Measurements from ENCODE around the gene PRKN. TPM values are rescaled to one million over a fixed set of nuclear protein-coding genes. Genes with fewer than 3 reads are reported as not detected.
A peak's percentile ranks its signal among the peaks of the same experiment; 100 is the strongest.

PRKN gene
- total and polyA plus RNA-seq, 2 experiments from 2014 or later, result 0.10 to 0.84 TPM

DNA sequence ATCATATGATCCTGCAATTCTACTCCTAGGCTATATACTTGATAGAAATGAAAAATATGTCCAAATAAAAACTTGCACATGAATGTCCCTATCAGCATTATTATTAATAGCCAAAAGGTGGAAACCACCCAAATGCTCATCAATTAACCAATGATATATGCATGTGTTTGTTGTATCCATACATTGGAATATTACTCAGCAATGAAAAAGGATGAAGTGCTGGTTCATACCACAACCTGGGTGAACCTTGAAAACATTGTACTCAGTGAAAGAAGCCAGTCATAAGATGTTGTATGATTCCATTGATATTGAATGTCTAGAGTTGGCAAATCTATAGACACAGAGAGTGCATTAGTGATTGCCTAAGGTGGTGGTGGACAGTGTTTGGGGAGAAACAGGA is 267.6 kb downstream of the PRKN start (continued):
- TF ChIP-seq, protein P1, sequence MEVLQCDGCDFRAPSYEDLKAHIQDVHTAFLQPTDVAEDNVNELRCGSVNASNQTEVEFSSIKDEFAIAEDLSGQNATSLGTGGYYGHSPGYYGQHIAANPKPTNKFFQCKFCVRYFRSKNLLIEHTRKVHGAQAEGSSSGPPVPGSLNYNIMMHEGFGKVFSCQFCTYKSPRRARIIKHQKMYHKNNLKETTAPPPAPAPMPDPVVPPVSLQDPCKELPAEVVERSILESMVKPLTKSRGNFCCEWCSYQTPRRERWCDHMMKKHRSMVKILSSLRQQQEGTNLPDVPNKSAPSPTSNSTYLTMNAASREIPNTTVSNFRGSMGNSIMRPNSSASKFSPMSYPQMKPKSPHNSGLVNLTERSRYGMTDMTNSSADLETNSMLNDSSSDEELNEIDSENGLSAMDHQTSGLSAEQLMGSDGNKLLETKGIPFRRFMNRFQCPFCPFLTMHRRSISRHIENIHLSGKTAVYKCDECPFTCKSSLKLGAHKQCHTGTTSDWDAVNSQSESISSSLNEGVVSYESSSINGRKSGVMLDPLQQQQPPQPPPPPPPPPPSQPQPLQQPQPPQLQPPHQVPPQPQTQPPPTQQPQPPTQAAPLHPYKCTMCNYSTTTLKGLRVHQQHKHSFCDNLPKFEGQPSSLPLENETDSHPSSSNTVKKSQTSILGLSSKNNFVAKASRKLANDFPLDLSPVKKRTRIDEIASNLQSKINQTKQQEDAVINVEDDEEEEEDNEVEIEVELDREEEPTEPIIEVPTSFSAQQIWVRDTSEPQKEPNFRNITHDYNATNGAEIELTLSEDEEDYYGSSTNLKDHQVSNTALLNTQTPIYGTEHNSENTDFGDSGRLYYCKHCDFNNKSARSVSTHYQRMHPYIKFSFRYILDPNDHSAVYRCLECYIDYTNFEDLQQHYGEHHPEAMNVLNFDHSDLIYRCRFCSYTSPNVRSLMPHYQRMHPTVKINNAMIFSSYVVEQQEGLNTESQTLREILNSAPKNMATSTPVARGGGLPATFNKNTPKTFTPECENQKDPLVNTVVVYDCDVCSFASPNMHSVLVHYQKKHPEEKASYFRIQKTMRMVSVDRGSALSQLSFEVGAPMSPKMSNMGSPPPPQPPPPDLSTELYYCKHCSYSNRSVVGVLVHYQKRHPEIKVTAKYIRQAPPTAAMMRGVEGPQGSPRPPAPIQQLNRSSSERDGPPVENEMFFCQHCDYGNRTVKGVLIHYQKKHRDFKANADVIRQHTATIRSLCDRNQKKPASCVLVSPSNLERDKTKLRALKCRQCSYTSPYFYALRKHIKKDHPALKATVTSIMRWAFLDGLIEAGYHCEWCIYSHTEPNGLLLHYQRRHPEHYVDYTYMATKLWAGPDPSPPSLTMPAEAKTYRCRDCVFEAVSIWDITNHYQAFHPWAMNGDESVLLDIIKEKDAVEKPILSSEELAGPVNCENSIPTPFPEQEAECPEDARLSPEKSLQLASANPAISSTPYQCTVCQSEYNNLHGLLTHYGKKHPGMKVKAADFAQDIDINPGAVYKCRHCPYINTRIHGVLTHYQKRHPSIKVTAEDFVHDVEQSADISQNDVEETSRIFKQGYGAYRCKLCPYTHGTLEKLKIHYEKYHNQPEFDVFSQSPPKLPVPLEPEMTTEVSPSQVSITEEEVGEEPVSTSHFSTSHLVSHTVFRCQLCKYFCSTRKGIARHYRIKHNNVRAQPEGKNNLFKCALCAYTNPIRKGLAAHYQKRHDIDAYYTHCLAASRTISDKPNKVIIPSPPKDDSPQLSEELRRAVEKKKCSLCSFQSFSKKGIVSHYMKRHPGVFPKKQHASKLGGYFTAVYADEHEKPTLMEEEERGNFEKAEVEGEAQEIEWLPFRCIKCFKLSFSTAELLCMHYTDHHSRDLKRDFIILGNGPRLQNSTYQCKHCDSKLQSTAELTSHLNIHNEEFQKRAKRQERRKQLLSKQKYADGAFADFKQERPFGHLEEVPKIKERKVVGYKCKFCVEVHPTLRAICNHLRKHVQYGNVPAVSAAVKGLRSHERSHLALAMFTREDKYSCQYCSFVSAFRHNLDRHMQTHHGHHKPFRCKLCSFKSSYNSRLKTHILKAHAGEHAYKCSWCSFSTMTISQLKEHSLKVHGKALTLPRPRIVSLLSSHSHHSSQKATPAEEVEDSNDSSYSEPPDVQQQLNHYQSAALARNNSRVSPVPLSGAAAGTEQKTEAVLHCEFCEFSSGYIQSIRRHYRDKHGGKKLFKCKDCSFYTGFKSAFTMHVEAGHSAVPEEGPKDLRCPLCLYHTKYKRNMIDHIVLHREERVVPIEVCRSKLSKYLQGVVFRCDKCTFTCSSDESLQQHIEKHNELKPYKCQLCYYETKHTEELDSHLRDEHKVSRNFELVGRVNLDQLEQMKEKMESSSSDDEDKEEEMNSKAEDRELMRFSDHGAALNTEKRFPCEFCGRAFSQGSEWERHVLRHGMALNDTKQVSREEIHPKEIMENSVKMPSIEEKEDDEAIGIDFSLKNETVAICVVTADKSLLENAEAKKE (CRISPR knock-in tag; IDR thresholded peaks at IDR 0.05), result no peak
- no peak for TF ChIP-seq STAT1 (IDR thresholded peaks at IDR 0.05; ENCODE audit: unreplicated experiment)
- TF ChIP-seq ZNF114 (CRISPR knock-in tag; IDR thresholded peaks at IDR 0.05), result no peak
- TF ChIP-seq EZH2phosphoT487 (IDR thresholded peaks at IDR 0.05; ENCODE audit: unreplicated experiment), result no peak

DNA sequence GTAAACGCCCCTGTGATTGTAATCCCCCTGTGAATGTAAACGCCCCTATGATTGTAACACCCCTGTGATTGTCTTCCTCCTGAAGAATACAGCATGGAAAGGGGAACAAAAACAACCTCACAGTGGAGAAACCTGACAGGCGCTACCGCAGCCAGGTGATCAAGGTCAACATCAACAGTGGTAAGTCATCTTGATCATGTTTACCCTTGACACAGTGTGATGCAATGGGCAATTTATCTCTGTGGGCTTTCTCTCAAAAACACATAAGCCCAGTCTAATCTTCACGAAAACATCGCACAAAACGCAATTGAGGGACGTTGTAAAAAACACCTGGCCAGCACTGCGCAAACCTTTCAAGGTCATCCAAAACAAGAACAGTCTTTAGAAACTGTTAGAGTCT is 277.2 kb downstream of the PRKN start:
- peak; percentile 26; the same call in 1 of the 3 replicates for ATAC-seq
- Mint-ChIP-seq H3K4me1 (peaks cover 6% of the 10 kb centered on the region; the same call in 1 of the 3 replicates), H3K27me3 (ENCODE audit: insufficient read depth, low read depth, poor library complexity) (peaks cover 1% of the 10 kb centered on the region)
- TF ChIP-seq, protein P2, sequence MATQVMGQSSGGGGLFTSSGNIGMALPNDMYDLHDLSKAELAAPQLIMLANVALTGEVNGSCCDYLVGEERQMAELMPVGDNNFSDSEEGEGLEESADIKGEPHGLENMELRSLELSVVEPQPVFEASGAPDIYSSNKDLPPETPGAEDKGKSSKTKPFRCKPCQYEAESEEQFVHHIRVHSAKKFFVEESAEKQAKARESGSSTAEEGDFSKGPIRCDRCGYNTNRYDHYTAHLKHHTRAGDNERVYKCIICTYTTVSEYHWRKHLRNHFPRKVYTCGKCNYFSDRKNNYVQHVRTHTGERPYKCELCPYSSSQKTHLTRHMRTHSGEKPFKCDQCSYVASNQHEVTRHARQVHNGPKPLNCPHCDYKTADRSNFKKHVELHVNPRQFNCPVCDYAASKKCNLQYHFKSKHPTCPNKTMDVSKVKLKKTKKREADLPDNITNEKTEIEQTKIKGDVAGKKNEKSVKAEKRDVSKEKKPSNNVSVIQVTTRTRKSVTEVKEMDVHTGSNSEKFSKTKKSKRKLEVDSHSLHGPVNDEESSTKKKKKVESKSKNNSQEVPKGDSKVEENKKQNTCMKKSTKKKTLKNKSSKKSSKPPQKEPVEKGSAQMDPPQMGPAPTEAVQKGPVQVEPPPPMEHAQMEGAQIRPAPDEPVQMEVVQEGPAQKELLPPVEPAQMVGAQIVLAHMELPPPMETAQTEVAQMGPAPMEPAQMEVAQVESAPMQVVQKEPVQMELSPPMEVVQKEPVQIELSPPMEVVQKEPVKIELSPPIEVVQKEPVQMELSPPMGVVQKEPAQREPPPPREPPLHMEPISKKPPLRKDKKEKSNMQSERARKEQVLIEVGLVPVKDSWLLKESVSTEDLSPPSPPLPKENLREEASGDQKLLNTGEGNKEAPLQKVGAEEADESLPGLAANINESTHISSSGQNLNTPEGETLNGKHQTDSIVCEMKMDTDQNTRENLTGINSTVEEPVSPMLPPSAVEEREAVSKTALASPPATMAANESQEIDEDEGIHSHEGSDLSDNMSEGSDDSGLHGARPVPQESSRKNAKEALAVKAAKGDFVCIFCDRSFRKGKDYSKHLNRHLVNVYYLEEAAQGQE (IDR thresholded peaks at IDR 0.05; ENCODE audit: unreplicated experiment), result no peak
- TF ChIP-seq, protein P3, sequence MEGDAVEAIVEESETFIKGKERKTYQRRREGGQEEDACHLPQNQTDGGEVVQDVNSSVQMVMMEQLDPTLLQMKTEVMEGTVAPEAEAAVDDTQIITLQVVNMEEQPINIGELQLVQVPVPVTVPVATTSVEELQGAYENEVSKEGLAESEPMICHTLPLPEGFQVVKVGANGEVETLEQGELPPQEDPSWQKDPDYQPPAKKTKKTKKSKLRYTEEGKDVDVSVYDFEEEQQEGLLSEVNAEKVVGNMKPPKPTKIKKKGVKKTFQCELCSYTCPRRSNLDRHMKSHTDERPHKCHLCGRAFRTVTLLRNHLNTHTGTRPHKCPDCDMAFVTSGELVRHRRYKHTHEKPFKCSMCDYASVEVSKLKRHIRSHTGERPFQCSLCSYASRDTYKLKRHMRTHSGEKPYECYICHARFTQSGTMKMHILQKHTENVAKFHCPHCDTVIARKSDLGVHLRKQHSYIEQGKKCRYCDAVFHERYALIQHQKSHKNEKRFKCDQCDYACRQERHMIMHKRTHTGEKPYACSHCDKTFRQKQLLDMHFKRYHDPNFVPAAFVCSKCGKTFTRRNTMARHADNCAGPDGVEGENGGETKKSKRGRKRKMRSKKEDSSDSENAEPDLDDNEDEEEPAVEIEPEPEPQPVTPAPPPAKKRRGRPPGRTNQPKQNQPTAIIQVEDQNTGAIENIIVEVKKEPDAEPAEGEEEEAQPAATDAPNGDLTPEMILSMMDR (conservative IDR thresholded peaks at IDR 0.05; ENCODE audit: low read depth in 2 of 2), result no peak
- TF ChIP-seq EZH2 (IDR thresholded peaks at IDR 0.05; ENCODE audit: low read depth, unreplicated experiment) (no peak), ZNF114 (CRISPR knock-in tag; IDR thresholded peaks at IDR 0.05) (no peak), POLR2AphosphoS5 (IDR thresholded peaks at IDR 0.05; ENCODE audit: low read depth) (no peak), EZH2phosphoT487 (IDR thresholded peaks at IDR 0.05; ENCODE audit: unreplicated experiment) (no peak), NANOG (IDR thresholded peaks at IDR 0.05; ENCODE audit: borderline replicate concordance) (no peak), STAT1 (IDR thresholded peaks at IDR 0.05; ENCODE audit: unreplicated experiment) (no peak), ZNF331 (CRISPR knock-in tag; IDR thresholded peaks at IDR 0.05; ENCODE audit: low read depth) (no peak)
- TF ChIP-seq, protein P4, sequence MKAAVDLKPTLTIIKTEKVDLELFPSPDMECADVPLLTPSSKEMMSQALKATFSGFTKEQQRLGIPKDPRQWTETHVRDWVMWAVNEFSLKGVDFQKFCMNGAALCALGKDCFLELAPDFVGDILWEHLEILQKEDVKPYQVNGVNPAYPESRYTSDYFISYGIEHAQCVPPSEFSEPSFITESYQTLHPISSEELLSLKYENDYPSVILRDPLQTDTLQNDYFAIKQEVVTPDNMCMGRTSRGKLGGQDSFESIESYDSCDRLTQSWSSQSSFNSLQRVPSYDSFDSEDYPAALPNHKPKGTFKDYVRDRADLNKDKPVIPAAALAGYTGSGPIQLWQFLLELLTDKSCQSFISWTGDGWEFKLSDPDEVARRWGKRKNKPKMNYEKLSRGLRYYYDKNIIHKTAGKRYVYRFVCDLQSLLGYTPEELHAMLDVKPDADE (IDR thresholded peaks at IDR 0.05), result no peak

More for the DNA sequence above, 277.2 kb downstream of the PRKN start:
- Histone ChIP-seq H3F3A (replicated peaks; ENCODE audit: low read depth) (no peaks in the 10 kb centered on the region), H3K4me1 (ENCODE audit: insufficient read depth) (no peaks in the 10 kb centered on the region), H3K36me3 (ENCODE audit: insufficient read depth) (no peaks in the 10 kb centered on the region), H4K20me1 (replicated peaks; ENCODE audit: insufficient read depth) (no peaks in the 10 kb centered on the region), H3K27me3 (ENCODE audit: insufficient read depth) (no peaks in the 10 kb centered on the region), H3K4me2 (no peak overlapping the region), H3K27ac (ENCODE audit: low read depth) (no peak overlapping the region), H3K79me2 (replicated peaks; ENCODE audit: insufficient read depth) (no peaks in the 10 kb centered on the region), H2AFZ (no peak overlapping the region), H3K4me3 (no peak overlapping the region), H3K9me2 (ENCODE audit: insufficient read depth) (no peaks in the 10 kb centered on the region)
- H3K9me3 Mint-ChIP-seq, result no peaks in the 10 kb centered on the region
- no peak overlapping the region for H3K4me3 Mint-ChIP-seq
- H3K27ac Mint-ChIP-seq, result no peak overlapping the region
- H3K36me3 Mint-ChIP-seq (ENCODE audit: low read depth), result no peaks in the 10 kb centered on the region
- DNase-seq (ENCODE audit: low spot score), result no peak

Measured in GM23338 (cell line).